T-helper 1 cell (primary cell): Measurements from ENCODE around the gene MMP3.
A peak's percentile ranks its signal among the peaks of the same experiment; 100 is the strongest.
"Not testable (repeated sequence)": the region's sequence is repeated elsewhere in the genome, so short reads cannot be mapped to it uniquely, and the experiment has no call there.

Source experiments
- DNase-seq, 5 donors: peaks; one replicate each; pipeline ENCODE4 v3.0.0-alpha.2; 2012 to 2020
- total RNA-seq, 4 donors: gene quantifications; one replicate each; lab custom pipeline; 2026; lab: John Stamatoyannopoulos, UW

MMP3 gene
- total RNA-seq, result 0 reads per million in 4 donors

DNA sequence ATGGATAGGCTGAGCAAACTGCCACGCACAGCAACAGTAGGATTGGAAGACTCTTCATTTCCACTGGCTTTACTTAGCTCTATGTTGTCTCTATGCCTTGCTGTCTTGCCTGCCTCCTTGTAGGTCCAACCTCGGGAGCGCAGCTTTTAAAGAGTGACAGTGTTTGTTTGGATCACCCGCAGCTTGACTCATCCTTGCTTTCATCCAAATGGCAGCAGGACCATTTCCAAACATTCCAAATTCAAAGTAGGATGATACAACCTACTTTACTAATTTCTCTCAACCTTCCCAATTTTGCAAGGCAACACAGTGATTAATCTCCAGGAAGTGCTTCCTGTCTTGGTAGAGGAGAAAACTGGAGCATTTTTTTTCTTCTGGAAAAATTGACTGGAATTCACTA, at the start of gene MMP3:
Gene MMP3 (minus strand): TSS at position 121 of the 400 bp plus-strand sequence. CDS start 63 bp downstream, at position 58.
- DNase-seq, result no peak

DNA sequence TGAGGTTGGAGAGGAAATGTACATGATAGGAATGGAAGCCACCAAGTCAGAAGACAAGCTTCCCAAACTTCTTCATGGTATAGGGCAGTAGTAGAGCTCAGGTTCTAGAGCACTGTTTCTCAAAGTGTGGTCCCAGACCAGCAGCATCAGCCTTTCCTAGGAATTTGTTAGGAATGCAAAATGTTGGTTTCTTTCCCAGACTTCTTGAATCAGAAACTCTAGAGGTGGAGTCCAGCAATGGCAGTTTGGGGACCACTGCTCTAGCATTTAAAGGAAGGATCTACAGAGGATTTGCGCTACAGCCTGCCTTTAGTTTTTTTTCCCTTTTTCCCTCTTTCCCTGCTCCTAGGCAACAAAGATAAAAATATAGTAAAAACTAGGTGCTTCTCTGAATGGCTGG, 48.3 kb upstream of the MMP3 start:
- no peak for DNase-seq

DNA sequence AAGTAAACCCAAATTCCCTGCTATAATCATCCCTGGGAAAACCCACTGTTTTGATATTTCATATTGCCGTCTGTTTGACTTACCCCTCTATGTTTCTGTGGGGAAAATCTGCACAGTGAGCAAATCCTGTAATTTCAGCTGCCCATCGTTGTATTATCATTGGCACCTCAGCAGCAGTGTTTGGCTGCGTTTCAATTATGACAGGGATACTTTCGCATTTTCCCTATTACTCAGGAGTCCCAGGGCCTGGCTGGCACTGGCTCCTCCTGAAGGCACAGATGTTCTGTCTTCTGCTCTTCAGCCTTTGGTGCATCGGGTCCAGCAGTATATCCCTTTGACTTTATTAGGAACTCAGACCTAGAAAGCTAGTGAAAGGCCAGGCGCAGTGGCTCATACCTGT, 43.6 kb upstream of the MMP3 start:
- DNase-seq, result no peak

DNA sequence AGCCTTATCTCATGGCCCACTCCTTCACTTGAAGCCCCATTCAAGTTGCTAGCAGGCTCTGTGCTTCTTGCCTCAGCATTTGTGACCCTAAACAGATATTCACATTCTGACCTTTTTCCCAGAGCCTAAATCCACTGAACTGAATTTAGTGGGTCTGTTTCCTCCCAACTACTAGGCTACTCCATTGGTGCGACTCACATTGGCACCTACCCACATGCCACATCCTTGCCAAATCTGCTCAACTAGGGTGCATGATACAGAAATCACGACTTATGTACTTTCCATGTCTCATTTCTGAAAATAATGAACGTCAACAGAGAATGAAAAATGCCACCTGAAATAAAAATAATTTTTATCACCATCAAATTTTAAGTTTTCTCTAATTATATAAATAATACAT, 39.7 kb upstream of the MMP3 start:
- DNase-seq, result no peak

DNA sequence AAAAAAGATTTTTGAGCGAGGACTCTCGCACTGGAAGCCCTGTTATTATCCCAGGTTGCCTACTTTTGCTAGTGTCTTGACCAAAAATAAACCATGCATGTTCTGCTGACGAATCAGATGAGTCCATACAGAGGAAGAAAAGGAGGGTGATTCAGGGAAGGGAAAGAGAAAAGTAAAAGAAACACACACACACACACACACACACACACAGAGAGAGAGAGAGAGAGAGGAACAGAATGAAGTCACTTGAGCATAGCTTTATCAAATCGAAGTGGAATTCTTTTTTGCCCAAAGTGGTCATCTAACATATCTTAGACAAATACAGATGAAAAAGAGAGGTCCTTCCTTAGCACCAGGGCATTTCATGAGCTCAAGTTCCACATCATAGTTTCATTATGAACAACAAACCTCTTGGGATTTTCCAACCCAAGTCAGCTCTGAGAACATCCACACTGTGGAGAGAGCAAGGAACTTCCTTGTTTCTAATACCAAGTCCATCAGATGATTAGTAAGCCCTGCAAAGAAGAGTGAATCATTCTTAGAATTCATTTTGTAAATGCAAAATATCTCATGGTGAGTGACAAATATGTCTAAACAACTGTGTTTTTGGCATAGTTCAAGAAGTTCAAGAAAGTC, 39.1 kb upstream of the MMP3 start:
- peak in 1 of 5 donors; percentile 10 for DNase-seq

DNA sequence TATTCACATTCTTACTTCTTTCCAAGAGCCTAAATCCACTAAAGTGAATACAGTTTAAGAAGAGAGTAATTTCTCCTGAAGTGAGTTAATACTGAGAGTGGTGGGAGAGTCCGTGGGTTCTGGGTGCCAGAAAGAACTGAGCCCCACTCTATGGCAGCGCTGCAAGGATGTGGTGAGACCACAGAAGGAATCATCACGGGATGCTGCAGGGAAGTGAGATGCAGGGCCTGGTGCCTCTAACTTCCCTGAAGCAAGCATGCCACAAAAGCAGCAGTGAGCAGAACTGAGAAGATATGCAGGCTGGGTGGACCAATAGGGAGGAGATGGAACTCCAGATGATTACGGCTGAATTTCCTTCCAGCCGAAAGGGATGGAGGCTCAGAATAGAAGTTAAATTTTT, 36.4 kb upstream of the MMP3 start:
- no peak for DNase-seq

DNA sequence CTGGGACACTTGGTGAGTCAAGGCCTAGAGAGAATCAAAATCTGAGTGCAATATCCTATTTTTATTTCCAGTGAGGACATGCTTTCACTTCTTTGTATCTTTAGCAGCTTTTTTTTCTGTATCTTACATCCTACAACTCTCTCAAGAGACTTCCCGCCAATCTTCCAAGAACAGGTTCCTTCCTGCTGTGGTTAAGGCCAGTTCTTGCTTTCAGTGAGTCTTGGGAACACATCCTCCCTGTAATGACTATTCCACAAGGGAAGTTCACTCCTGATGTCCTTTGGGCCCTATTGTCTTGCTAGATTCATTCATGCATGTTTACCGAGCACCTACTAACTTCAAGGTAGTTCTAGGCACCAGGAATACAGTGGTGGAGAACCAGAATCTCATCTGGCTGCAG, 35.2 kb upstream of the MMP3 start:
- DNase-seq, result no peak

DNA sequence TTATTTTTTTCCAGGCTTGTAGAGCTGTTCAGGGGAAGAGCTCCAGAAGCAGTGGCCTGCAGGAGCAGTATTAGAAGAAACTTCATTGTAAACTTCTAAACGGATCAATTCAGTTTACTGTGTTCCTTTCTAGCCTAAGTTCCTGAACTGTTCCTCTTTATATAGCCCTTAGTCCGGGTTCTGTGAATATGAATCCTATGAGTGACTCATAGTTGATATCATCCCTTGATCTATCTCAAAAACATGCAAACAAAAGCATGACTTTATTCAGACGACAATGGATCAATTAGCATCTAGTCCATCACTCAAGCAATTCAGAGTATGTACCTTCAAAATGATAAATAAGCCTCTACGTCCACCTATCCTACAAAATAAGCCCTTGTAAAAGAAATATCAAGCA, 31.4 kb upstream of the MMP3 start, which contains the start of gene MMP12:
Gene MMP12 (minus strand): TSS at position 131 of the 400 bp plus-strand sequence. CDS start 45 bp downstream, at position 86.
- no peak for DNase-seq

DNA sequence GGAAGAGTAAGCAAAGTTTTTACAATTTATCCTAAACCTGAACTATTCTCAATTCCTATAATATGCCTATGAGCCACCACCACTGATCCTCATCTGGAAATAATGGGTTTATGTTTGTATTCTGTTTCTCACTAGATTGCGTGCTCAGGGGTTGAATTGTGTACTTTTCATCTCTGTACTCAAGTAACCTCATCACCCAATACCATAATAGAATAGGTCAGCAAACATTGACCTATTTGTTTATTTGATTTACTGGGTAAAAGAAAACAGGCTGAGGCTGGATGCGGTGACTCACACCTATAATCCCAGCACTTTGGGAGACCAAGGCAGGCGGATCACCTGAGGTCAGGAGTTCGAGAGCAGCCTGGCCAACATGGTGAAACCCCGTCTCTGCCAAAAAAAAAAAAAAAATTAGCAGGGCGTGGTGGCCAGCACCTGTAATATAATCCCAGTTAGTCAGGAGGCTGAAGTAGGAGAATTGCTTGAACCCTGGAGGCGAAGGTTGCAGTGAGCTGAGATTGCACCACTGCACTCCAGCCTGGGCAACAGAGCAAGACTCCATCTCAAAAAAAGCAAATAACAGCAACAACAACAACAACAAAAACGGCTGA, 26.1 kb upstream of the MMP3 start:
- not testable (repeated sequence) for DNase-seq

DNA sequence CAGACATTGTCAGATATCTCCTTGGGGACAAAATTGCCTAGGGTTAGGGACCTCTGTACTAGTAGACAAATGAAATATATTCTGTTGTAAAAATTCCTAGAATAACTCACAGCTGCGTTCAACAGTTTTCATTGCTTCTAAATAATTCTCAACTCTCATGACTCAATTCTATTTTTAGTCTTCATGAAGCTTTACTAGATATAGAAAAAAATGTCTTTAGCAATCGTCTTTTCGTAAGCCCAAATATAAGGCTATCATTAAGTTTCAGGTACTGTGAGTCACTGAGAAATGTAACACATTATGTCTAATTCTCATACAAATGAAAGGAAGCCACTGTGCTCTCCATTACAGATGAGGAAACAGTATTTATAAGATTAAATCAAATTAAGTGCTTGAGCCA, 24.9 kb upstream of the MMP3 start:
- no peak for DNase-seq

DNA sequence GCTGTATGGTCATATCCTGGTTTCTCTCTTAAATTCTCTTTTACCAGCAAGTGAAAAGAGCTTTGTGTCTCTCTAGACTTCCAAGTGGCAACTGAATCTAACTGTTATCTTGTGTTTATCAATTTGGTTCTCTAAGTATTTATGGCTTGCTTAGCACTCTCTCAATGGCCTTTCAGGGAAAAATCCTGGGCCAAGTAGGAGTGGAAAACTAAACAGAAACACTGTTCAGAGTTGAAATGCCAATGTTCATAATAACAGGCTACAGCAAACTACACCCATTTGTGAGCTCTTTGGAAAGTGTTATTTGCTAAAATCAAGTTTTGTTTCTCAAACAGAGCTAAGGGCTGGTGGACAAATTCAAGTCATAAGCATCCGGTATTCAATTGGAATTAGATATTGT, 21.3 kb upstream of the MMP3 start:
- DNase-seq, result no peak

DNA sequence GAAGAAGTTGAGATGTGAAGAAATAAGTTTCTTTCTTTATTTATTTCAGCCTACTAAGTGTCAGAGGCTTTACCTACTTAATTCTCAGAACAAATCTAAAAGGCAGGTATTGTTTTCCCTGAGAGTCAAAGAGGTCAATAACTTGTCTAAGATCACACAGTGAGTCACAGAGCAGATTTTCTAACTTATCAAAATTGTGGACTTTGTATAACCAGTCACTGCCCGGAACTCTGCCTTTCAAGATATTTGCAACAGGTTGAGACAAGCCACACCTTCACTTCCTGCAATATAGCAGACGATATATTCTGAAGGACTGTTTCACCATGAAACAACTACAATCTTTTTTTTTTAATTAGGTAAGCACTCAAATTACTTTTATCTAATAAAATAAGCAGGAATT, 10.5 kb upstream of the MMP3 start:
- DNase-seq, result no peak

DNA sequence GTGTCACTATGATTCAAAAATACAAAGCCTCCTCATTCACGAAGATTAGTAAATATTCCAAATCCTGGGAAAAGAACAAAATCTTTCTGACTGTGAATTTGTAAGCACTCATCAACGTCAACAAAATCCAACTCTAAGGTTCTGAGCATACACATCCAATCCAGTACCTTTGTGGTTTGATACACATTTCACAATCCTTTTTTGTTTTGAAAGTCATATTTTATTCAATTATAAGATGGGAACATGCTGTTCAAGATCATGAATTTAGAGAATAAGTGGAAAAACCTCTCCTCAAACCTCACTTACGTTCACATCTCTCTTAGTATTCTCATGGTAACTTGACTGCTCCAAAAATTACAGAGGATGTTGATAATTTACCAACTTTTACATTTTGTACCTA, 9.6 kb upstream of the MMP3 start:
- no peak for DNase-seq

DNA sequence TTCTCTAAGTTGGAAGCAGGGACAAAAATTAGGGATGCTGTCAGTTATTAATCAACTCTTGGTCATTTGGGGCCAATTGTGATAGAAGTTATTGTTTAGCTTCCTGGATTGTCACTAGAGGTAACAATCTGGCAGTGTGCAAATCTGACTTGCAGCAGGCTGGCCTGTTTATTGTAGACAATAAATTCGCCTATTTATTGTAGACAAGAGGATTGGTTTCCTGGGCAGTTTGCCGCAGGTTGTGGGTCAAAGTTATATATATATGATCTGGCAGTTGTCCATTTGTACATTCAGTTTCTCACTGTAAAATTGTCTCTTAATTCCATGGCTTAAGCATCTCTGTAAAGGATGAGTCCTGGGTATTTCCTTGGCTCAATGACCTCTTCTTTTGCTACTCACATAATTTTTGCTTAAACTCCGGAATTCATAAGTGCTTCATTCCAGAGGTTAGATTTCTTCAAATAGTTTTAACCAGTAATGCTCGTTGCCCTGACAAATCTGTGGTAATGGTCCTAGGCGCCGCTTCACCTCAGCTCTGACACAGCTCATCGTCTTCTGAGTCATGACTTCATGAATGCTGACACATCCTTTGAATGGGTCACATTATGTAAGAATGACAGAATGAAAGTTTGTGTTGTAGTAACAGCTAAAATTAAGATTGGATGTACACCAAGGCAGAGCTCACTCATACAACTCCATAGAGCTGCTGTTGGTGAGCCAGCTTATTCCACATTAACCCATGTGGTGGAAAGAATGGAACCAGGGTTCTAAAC, 7.8 kb upstream of the MMP3 start:
- no peak for DNase-seq

DNA sequence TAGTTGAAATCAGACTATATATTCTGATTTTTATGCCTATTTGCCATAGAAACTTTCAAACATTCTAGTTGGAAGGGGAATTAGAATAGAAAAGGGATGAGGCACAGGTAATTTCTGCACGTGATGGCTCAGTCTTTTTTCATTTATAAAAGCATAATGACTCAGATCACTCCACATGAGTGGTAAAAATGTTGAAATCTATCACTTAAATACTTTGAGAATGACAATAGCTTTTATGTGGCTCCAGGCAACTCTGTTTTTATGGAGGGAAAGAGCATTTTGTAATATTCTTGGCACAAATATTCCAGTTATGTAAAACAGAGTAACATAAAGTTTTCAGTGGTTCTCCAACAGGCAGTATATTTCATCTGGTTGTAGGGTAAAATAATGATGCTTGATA, 5.9 kb upstream of the MMP3 start:
- DNase-seq, result no peak

DNA sequence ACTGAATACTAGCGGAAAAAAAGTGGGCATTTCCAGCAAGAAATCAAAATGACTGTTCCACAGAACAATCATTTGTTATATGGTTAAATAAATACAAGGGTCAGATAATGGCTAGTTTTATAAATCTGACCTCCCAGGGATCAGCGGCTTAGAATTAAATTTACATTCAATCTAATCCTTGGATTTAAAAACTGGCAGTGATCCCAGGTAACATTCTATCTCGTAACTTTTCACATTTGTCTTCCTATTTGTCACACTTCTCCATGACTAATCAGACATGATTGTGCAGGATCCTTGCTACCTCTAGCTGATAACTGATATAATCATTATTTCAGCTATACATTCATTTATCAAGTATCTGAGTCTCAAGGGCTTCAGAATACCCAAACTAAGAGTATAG, 2.9 kb upstream of the MMP3 start:
- DNase-seq, result no peak

DNA sequence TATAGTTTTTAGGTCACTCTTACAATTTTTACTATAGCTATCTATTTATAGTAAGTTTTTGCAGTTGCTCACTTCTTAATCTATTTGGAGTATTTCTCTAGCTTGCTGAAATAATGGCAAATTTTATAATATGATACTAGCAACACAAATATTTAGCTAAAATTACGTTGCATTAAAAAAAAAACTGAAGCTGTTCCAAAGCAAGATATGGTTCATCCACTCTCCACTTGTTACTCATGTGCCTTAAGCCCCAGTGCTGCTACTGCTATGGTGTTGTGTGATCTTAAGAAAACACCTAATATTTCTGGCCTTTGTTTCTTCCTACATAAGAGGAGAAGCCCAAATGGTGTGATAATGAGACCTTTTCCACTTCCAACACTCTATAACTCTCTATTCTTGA, 479 bp downstream of the MMP3 start:
- no peak for DNase-seq

DNA sequence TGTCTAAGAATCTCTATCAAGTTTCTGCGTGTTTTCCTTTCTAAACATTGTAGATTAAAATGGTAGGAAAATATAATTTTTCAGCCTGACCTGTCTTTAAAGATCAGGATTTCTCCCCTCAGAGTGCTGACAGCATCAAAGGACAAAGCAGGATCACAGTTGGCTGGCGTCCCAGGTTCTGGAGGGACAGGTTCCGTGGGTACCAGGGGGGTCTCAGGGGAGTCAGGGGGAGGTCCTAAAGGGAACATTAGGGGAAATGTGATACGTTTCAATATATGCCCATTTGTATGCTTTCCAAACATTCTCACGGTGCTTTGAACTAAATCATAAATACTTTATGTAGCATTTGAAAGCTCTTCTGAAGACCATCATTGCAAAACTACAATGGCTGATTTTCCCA, 3.4 kb downstream of the MMP3 start:
- no peak for DNase-seq

DNA sequence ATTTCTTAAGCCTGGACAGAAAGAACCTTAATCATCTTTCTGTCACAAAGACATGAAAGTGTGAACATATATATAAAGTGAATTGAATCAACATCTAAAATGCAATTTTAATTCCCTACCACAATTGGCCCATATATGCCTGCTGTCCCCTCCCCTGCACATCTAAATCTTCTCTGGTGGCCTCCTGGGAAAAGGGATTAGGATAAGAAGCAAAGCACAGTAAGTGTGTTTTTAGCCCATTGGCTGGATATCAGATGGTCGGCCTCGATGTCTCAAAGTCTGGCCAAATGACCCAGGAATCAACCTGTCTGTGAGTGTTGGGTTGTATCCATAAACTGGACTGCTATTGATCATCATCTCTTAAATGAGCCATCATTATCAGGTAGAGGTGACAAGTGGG, 5.8 kb downstream of the MMP3 start:
- no peak for DNase-seq

DNA sequence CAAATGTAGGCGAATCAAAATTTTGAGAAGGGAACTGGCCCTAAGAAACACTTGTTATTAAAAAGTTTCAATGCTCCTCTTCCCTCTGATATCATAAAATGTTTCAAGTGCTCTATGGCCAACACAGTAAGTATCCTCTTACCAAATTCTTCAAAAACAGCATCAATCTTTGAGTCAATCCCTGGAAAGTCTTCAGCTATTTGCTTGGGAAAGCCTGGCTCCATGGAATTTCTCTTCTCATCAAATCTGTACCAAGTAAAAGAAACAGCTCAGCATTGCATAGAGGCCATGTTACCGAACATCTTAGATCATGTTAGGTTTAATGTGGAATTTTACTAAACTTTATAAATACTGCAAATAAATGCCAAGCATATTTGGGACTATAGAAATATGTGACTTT, 6.3 kb downstream of the MMP3 start:
- DNase-seq, result no peak

DNA sequence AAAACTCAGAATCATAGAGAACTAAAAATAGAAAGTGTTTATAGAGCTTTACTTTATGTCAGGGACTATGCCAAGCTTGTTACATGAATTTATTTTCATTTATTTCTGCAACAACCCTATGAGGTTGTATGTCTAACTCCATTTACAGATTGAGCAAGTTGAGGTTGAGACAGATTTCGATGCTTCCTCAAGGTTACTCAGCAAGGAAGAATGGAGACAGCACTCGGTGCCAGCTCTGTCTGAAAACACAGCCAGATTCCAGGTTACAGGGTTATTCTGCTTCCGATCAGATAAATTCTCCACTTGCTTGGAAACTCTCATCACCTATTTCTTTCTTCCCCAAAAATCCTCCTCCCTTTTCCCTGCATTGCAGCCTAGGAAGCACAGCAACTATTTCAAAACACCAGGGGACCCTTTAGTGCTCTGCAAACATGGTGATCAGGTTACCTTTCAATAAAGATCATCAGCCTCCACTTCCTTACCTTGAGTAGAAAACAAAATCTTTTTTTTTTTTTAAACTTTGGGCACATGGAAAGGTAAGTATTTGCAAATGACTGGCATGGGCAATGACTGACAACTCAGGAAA, 7.0 kb downstream of the MMP3 start:
- DNase-seq, result no peak

DNA sequence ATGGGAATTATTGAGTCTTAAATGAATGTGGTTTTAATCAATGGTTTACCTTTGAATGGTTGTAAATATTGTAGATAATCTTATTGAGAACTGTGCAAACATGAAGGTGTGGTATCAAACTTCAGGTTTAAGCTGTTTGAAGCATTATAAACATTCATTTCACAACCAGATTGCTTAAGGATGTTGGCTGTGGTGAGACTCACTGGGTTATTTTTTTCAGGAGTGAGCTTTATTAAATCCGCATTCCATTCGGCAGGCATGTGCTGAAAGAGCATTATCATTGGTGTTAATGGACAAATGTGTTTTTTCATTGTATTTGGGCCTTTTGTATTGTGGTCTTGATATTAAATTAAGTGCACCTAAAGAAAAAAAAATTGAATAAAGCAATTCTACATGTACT, 9.7 kb downstream of the MMP3 start:
- DNase-seq, result no peak

DNA sequence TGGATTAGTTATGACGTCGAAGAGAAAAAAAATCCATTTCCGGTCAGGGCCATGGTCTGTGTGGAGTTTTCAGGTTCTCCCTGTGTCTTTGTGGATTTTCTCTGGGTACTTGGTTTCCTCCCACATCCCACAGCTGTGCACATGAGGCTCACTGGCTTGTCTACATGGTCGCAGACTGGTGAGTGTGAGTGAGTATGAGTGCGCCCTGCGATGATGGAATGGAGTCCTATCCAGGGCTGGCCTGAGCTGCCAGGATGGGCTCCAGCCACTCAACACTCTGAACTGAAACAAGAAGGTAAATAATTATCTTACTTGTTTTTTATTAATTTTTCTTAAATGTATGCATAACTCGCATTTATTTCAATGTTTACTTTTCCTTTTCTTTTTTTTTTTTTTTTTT, 10.8 kb downstream of the MMP3 start:
- DNase-seq, result no peak
